ENCODE results near the gene NID2. TPM values are rescaled to one million over a fixed set of nuclear protein-coding genes. Genes with fewer than 3 reads are reported as not detected.
A peak's percentile ranks its signal among the peaks of the same experiment; 100 is the strongest.

Gene NID2
- polyA plus RNA-seq, 1 donor from 2014 or later: 0.73 TPM

GRCh38 chr14:51962711-51963110 lies 106.1 kb downstream of the NID2 start:
- H3K27me3 Mint-ChIP-seq: no peaks in the 10 kb centered on the region
- H3K9me3 Mint-ChIP-seq: peaks cover 0 to 18% (median 5%) of the 10 kb centered on the region in 3 donors
- H3K27ac Mint-ChIP-seq: peak overlapping the region in 2 of 3 donors; percentile 11 to 73
- H3K4me3 Mint-ChIP-seq: no peak overlapping the region
- H3K4me1 Mint-ChIP-seq: peaks cover 6 to 12% (median 10%) of the 10 kb centered on the region in 3 donors
- peaks cover 22% of the 10 kb centered on the region for H3K36me3 Mint-ChIP-seq

GRCh38 chr14:51960866-51961265 lies 108.0 kb downstream of the NID2 start:
- Mint-ChIP-seq H3K27ac (no peak overlapping the region), H3K36me3 (peaks cover 28% of the 10 kb centered on the region), H3K27me3 (no peaks in the 10 kb centered on the region), H3K4me3 (no peak overlapping the region), H3K4me1 (peaks cover 6 to 14% (median 11%) of the 10 kb centered on the region in 3 donors), H3K9me3 (peaks cover 6 to 25% (median 10%) of the 10 kb centered on the region in 3 donors)

GRCh38 chr14:51959928-51960327 lies 108.9 kb downstream of the NID2 start:
- H3K27me3 Mint-ChIP-seq: no peaks in the 10 kb centered on the region
- peaks cover 6 to 14% (median 14%) of the 10 kb centered on the region in 3 donors for H3K4me1 Mint-ChIP-seq
- H3K27ac Mint-ChIP-seq: no peak overlapping the region
- H3K9me3 Mint-ChIP-seq: peaks cover 6 to 25% (median 10%) of the 10 kb centered on the region in 3 donors
- H3K4me3 Mint-ChIP-seq: no peak overlapping the region
- H3K36me3 Mint-ChIP-seq: peaks cover 31% of the 10 kb centered on the region

DNA sequence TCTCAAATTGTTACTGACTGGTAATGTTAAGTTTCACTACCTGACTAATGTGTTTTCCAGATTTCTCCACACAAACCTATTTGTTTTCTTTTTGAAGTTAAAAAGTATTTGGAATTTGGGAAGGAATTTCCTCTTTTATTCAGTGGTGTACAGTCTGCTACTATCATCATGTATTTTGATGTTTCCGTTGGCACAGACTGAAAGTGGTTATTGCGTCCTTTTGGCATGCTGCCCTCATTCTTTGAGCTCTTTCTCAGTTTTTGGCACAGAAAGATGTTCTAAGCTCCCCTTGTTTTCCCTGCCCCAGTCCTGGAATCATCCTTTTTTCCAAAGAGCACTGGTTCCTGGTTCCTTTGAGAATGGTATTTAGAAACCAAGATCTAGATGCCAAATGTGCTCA lies 110.9 kb downstream of the NID2 start:
- Mint-ChIP-seq H3K4me3 (no peak overlapping the region), H3K4me1 (peaks cover 6 to 15% (median 14%) of the 10 kb centered on the region in 3 donors), H3K27me3 (no peaks in the 10 kb centered on the region), H3K36me3 (peaks cover 34% of the 10 kb centered on the region), H3K27ac (peak overlapping the region in 1 of 3 donors; percentile 43), H3K9me3 (peaks cover 6 to 25% (median 10%) of the 10 kb centered on the region in 3 donors)

Other genes starting within 250 kb of the NID2 start
- 68.8 TPM for gene GNG2, start 208.4 kb downstream of the NID2 start, polyA plus RNA-seq
- gene RTRAF, start 79.5 kb downstream of the NID2 start, polyA plus RNA-seq: 191 TPM
- gene PTGDR, start 198.6 kb upstream of the NID2 start, polyA plus RNA-seq: 1.5 TPM
- 2.8 TPM for gene PTGER2, start 245.3 kb upstream of the NID2 start, polyA plus RNA-seq

Data from IgD-negative memory B cell (primary cell).